ENCODE measurements around the gene MGAT5.

Gene MGAT5

GRCh38 chr2:134443814-134444480 is 190.1 kb downstream of the MGAT5 start:
- DNase-seq (ENCODE audit: low read depth in 2 of 3, low spot score in 2 of 3) = no peak

GRCh38 chr2:134445116-134445515 is 191.2 kb downstream of the MGAT5 start:
- DNase-seq (ENCODE audit: low read depth in 2 of 3, low spot score in 2 of 3) = no peak

DNA sequence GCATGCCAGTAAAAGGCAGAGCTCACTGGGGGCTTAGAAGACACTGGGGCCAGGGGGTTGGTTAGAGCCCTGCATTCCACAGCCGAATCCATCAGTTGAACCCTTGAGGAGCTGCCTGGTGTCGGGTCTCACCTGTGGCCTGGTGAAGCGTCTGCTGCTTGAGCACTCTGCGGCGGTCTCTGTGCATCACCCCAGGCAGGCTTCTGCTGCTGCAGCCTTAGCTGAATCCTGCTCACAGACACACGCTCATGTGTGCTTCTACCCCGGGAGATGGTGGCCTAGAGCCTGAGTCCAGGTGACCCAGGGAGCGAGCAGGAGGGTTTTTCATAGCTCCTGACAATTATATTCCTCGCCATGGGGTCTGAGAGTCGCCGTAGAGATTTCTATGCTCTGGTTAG is 192.1 kb downstream of the MGAT5 start:
- no peak for DNase-seq (ENCODE audit: low read depth in 2 of 3, low spot score in 2 of 3)

- no peak for DNase-seq (ENCODE audit: low read depth in 2 of 3, low spot score in 2 of 3)
Observed at GRCh38 chr2:134446383-134447017, 192.6 kb downstream of the MGAT5 start.

- no peak for DNase-seq (ENCODE audit: low read depth in 2 of 3, low spot score in 2 of 3)
Observed at GRCh38 chr2:134447669-134448068, 193.8 kb downstream of the MGAT5 start.

DNA sequence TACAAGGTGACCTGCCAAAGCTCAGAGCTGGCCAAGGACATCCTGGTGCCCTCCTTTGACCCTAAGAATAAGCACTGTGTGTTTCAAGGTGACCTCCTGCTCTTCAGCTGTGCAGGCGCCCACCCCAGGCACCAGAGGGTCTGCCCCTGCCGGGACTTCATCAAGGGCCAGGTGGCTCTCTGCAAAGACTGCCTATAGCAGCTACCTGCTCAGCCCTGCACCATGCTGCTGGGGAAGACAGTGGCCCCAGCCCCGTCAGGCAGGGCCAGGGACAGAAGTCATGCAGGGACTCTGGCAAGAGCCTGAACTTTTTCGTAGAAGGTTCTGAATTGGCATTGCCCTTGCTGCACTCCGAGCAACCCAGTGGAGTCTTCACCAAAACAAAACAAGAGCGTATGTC is 194.8 kb downstream of the MGAT5 start:
- no peak for DNase-seq (ENCODE audit: low read depth in 2 of 3, low spot score in 2 of 3)

DNA sequence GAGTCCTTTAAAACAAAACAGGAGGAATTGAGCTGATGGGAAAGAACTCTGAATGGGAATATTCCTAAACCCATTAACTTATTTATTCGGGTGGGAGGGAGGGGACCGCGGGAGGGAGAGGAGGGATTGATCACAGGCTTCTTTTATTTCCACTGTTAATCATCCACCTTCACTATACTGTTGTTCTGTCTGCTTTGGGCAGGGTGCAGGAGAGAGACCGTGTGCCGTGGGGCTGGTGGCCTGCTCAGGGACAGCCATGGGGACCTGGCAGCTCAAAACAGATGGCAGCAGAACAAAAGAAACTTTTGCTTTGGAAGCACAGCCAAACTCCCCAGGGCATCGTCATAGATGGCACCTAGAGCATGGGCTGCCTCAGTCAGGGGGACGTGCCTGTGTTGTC is 195.3 kb downstream of the MGAT5 start:
- no peak for DNase-seq (ENCODE audit: low read depth in 2 of 3, low spot score in 2 of 3)

- DNase-seq (ENCODE audit: low read depth in 2 of 3, low spot score in 2 of 3) = no peak
Observed at GRCh38 chr2:134449751-134450513, 196.1 kb downstream of the MGAT5 start.

GRCh38 chr2:134451347-134451630 is 197.4 kb downstream of the MGAT5 start:
- DNase-seq (ENCODE audit: low read depth in 2 of 3, low spot score in 2 of 3) = no peak

GRCh38 chr2:134452042-134452733 is 198.3 kb downstream of the MGAT5 start:
- no peak for DNase-seq (ENCODE audit: low read depth in 2 of 3, low spot score in 2 of 3)

DNA sequence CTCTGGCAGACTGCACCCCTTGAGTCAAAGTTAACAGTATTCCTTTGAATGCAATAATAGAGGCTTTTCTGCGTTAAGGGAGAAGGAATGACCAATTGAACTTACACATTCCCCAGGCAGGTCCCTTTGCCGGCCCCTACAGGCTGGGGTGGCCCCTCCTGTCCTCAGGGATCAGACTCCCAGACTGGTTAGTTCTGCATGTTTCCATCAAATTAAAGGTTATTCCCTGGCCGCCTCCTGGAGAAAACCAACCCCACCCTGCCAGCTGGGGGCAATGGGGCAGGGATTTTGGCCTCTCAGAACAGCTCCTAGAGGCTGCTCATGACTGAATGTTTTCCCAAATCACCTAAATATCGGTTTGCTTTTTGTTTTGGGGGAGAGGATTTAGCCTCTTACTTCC is 199.6 kb downstream of the MGAT5 start:
- no peak for DNase-seq (ENCODE audit: low read depth in 2 of 3, low spot score in 2 of 3)

- no peak for DNase-seq (ENCODE audit: low read depth in 2 of 3, low spot score in 2 of 3)
Observed at GRCh38 chr2:134453973-134454372, 200.1 kb downstream of the MGAT5 start.

DNA sequence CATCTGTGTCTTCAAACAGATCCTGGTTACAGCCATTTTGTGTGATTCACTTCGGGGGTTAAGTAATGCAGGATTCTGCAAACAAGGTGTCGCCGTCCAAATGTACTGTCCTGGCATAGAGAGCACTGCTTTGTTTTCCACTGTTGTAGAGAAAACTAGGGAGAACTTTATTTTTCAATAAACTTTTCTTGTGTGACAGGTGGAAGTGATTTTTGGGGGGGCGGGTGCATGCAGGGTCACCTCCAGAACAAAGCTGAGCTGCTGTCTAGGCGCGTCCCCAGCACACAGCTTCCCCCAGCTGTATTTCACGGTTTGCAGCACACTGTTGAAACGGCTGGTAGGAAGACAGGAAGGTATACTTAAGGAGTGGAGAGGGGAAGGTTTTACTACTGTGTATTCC is 200.6 kb downstream of the MGAT5 start:
- no peak for DNase-seq (ENCODE audit: low read depth in 2 of 3, low spot score in 2 of 3)

DNA sequence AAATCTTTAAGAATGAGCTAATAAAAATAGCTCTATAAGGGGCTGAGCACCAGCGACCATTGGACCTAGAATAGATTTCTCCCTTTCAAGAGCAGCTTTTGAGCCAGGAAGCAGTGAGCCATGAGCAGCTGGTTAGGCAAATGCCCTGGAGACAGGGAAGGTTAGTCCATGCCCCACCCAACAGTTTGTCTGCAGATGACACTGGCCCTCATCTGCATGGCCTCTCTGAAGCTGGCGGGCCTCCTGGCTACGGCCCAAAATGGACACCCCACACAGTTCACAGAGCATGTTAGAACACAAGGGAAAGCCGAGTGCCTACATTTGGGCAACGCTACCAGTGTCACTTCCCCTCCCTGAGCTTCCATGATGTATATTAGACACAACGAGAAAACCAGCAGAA is 201.1 kb downstream of the MGAT5 start:
- no peak for DNase-seq (ENCODE audit: low read depth in 2 of 3, low spot score in 2 of 3)

- no peak for DNase-seq (ENCODE audit: low read depth in 2 of 3, low spot score in 2 of 3)
Observed at GRCh38 chr2:134455426-134455825, 201.6 kb downstream of the MGAT5 start.

GRCh38 chr2:134457353-134457752 is 203.5 kb downstream of the MGAT5 start:
- no peak for DNase-seq (ENCODE audit: low read depth in 2 of 3, low spot score in 2 of 3)

DNA sequence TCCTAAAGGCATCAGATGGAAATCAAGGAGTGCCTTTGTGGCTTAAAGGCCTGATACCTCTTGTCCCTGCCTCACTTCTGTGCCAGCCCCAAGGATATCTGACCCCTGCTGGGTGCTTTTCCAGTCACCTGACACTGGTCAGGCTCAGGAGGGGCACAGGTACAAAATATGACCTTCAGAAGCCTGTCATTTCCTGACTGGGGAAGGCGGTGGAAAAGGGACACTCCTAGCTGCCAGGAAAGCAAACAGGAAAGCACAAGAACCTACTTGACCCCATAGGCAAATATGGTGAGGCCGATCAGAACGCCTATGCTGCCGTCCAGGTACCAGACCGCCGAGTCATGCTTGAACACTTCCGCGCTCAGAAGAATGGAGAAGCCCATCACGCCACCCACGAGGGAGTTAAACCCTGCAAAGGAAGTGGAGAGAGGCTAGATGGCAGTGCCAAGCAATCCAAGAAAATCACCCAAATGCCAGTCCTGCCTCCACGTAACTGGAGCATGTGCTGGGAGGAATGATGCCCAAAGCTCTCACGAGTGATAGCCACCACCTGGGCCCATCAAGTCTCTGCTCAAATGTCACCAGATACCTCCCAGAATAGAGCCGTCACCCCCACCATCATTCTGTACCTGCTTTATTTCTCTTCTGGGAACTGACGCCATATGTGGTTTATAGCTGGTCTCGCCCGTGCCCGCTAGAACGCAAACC is 204.0 kb downstream of the MGAT5 start:
- no peak for DNase-seq (ENCODE audit: low read depth in 2 of 3, low spot score in 2 of 3)

- no peak for DNase-seq (ENCODE audit: low read depth in 2 of 3, low spot score in 2 of 3)
Observed at GRCh38 chr2:134458473-134458853, 204.6 kb downstream of the MGAT5 start.

DNA sequence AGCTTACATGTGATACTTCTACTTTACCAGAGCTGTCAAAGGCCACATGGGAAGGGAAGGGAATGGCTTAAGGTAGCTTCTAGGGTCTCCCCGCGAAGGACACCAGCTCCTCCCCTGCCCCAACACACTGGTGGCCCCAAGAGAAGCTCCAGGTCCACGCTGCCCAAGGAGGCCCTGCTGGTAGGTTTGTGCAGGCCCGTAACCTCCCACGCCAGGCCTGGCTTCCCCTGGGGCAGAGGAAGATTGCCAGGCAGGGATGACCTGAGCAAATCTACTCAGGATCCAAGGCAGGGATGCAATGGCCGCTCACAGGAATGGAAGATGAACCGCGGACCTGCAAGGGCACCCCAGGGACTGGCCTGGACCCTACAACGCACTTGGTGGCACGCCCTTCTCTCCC is 205.1 kb downstream of the MGAT5 start:
- no peak for DNase-seq (ENCODE audit: low read depth in 2 of 3, low spot score in 2 of 3)

- no peak for DNase-seq (ENCODE audit: low read depth in 2 of 3, low spot score in 2 of 3)
Observed at GRCh38 chr2:134459706-134460406, 206.0 kb downstream of the MGAT5 start.

DNA sequence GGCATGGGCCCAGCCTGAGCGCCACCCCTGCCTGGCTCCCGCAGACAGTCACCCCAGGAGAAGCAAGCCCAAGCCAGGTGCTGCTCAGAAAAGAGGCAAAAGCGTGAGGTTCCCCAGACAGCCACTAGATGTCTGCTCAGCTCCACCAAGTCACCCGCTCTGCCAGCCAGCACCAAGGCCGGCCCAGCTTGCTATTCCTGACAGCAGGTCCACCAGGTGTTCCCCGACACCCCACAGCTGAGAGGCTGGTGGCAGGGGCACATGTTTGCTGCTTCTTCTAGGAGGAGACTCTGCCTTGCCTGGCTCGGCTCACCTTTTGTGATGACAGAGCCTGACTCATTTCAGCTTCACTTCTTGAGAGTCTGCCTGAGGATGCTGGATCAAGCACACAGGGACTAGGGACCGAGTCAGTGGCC is 206.7 kb downstream of the MGAT5 start:
- DNase-seq (ENCODE audit: low read depth in 2 of 3, low spot score in 2 of 3) = no peak

Measured in activated CD8-positive, alpha-beta memory T cell treated with anti-CD3 and anti-CD28 coated beads for 48 hours (primary cell).